Measurements from ENCODE around the gene ADAM22.
"Not testable (repeated sequence)": the region's sequence is repeated elsewhere in the genome, so short reads cannot be mapped to it uniquely, and the experiment has no call there.

ADAM22 gene

DNA sequence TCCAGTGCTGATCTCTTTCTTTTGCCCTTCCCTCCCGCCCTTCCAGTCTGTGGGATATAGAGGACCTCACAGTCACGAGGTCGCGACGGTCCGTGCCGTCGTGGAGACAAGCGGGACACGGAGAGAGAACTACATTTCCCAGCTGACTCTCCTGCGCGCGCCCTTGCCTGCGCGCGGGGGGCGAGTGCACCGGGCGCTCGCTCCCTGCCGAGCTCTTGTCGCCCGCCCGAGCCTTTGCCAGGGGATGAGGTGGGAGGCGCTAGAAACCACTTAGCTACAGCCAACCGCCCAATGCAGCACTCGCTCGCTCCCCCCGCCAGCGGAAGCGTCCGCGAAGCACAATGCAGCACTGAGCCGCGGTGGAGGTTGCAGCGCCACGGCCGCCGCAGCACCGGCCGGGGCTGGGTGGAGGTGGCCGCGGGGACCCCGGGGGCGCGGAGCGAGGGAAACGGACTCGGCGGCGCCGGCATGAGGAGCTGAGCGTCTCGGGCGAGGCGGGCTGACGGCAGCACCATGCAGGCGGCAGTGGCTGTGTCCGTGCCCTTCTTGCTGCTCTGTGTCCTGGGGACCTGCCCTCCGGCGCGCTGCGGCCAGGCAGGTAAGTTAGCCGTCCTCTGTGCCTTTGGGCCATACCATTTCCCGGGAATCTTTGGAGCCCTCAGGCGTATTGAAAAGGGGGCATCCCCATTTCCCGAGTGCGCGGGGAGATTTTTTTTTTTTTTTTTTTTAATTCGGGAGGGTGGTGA lies at the start of gene ADAM22:
Gene ADAM22 (plus strand): TSS at position 299 of the 746 bp plus-strand sequence. CDS start 215 bp downstream, at position 514.
- in situ Hi-C loops (cut with MboI; ENCODE audit: low pct_unique_long_range_greater_than_20kb, low sequenced_read_pairs, unreplicated experiment): no loop called here
- TF ChIP-seq, protein P1, sequence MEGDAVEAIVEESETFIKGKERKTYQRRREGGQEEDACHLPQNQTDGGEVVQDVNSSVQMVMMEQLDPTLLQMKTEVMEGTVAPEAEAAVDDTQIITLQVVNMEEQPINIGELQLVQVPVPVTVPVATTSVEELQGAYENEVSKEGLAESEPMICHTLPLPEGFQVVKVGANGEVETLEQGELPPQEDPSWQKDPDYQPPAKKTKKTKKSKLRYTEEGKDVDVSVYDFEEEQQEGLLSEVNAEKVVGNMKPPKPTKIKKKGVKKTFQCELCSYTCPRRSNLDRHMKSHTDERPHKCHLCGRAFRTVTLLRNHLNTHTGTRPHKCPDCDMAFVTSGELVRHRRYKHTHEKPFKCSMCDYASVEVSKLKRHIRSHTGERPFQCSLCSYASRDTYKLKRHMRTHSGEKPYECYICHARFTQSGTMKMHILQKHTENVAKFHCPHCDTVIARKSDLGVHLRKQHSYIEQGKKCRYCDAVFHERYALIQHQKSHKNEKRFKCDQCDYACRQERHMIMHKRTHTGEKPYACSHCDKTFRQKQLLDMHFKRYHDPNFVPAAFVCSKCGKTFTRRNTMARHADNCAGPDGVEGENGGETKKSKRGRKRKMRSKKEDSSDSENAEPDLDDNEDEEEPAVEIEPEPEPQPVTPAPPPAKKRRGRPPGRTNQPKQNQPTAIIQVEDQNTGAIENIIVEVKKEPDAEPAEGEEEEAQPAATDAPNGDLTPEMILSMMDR (IDR thresholded peaks at IDR 0.05; ENCODE audit: extremely low read depth, insufficient read depth, missing control alignments): no peak
- DNase-seq (ENCODE audit: low spot score): peak; percentile 94

- TF ChIP-seq, protein P1 (IDR thresholded peaks at IDR 0.05; ENCODE audit: extremely low read depth, insufficient read depth, missing control alignments): no peak
- in situ Hi-C loops (cut with MboI; ENCODE audit: low pct_unique_long_range_greater_than_20kb, low sequenced_read_pairs, unreplicated experiment): loop anchor here (10.0 to 25.0 kb wide), 2 partner anchors 90 to 227 kb away; no protein-coding TSS in a partner anchor
- DNase-seq (ENCODE audit: low spot score): no peak
These were observed 49.0 kb upstream of the ADAM22 start for GRCh38 chr7:87885018-87885417.

DNA sequence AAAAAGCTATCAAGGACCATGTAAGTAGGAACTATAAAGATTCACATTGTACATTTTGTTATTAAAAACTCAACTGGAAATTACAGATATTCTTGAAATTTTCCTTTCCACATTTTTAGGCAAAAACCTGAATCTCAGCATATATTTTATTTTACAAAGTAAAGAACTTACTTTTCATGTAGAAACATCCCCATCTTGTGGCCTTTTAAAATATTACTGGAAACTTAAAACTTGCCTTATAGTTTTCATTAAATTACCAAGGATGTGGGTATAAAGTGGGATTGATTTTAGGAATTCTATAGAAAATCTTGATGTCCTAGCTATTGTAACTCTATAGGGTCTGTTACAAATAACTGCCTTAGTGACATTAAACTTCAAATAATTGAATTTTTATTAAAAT lies 47.2 kb upstream of the ADAM22 start:
- in situ Hi-C loops (cut with MboI; ENCODE audit: low pct_unique_long_range_greater_than_20kb, low sequenced_read_pairs, unreplicated experiment): loop anchor here (10.0 to 25.0 kb wide), 2 partner anchors 92 to 225 kb away; no protein-coding TSS in a partner anchor
- no peak for DNase-seq (ENCODE audit: low spot score)
- TF ChIP-seq, protein P1 (IDR thresholded peaks at IDR 0.05; ENCODE audit: extremely low read depth, insufficient read depth, missing control alignments): peak; percentile 50

- DNase-seq (ENCODE audit: low spot score): no peak
- in situ Hi-C loops (cut with MboI; ENCODE audit: low pct_unique_long_range_greater_than_20kb, low sequenced_read_pairs, unreplicated experiment): loop anchor here (25.0 kb wide), 1 partner anchor 217 kb away; no protein-coding TSS in a partner anchor
- TF ChIP-seq, protein P1 (IDR thresholded peaks at IDR 0.05; ENCODE audit: extremely low read depth, insufficient read depth, missing control alignments): no peak
These were observed 38.7 kb upstream of the ADAM22 start for GRCh38 chr7:87895363-87895762.

DNA sequence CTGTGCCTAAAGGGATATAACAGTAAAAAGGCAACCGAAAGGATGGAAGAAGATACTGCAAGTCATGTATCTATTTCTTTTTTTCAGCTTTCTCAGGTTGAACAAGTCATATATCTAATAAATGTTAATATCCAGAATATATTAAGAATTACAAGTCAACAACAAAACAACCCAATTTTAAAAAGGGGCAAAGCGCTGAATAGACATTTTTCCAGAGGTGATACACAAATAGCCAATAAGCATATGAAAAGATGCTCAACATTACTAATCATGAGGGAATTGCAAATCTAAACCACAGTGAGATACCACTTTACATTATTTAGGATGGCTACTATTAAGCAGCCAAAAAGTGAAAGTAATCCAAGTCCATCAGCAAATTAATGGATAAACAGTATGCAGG lies 34.8 kb upstream of the ADAM22 start:
- in situ Hi-C loops (cut with MboI; ENCODE audit: low pct_unique_long_range_greater_than_20kb, low sequenced_read_pairs, unreplicated experiment): loop anchor here (25.0 kb wide), 1 partner anchor 213 kb away; no protein-coding TSS in a partner anchor
- TF ChIP-seq, protein P1 (IDR thresholded peaks at IDR 0.05; ENCODE audit: extremely low read depth, insufficient read depth, missing control alignments): no peak
- DNase-seq (ENCODE audit: low spot score): no peak

DNA sequence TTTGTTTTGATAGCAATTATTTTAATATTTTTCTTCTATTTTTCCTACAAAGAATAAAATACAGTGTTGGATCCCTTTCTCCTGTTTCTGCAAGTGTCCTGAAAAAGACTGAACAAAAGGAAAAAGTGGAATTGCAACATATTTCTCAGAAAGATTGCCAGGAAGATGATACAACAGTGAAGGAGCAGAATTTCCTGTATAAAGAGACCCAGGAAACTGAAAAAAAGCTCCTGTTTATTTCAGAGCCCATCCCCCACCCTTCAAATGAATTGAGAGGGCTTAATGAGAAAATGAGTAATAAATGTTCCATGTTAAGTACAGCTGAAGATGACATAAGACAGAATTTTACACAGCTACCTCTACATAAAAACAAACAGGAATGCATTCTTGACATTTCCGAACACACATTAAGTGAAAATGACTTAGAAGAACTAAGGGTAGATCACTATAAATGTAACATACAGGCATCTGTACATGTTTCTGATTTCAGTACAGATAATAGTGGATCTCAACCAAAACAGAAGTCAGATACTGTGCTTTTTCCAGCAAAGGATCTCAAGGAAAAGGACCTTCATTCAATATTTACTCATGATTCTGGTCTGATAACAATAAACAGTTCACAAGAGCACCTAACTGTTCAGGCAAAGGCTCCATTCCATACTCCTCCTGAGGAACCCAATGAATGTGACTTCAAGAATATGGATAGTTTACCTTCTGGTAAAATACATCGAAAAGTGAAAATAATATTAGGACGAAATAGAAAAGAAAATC lies 26.7 kb upstream of the ADAM22 start:
- in situ Hi-C loops (cut with MboI; ENCODE audit: low pct_unique_long_range_greater_than_20kb, low sequenced_read_pairs, unreplicated experiment); DNase-seq (ENCODE audit: low spot score): not testable (repeated sequence)

DNA sequence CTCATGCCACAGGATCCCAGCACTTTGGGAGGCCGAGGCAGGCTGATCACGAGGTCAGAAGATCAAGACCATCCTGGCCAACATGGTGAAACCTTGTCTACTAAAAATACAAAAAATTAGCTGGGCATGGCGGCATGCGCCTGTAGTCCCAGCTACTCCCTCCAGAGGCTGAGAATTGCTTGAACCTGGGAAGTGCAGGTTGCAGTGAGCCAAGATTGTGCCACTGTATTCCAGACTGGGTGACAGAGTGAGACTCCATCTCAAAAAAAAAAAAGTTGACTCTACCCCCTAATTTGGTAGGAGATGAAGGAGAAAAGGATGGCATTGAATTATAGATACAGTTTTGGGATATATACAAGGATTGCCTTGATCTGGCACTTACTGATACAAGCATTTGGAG lies 25.2 kb upstream of the ADAM22 start:
- DNase-seq (ENCODE audit: low spot score); in situ Hi-C loops (cut with MboI; ENCODE audit: low pct_unique_long_range_greater_than_20kb, low sequenced_read_pairs, unreplicated experiment): not testable (repeated sequence)
